Stimulated activated CD4-positive, alpha-beta T cell treated with anti-CD3 and anti-CD28 coated beads, TNF-alpha, amount 100 ng/mL, for 24 hours (primary cell): ENCODE measurements around the gene MRS2.
"Not testable (repeated sequence)": the region's sequence is repeated elsewhere in the genome, so short reads cannot be mapped to it uniquely, and the experiment has no call there.

Experiments
- DNase-seq, 3 experiments: peaks; one replicate each; pipeline ENCODE4 v3.0.0-alpha.2; 2020; ENCODE audit warnings: low read depth in 3 of 3

MRS2 gene

DNA sequence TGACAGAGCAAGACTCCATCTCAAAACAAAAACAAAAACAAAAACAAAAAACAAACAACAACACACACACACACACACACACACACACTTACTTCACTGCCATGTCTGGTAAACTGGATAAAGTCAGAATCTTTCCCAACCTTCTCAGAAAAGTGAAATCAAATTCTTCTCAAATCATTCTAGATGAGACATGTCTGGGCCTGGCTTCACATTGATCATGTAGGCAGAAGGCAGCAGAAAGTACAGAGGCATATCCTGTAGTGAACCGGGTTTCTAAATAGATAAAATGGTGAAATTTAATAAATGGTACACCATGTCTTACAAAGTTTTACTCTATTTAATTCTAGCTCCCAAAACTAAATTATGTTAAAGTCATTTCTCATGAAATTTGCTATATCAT lies 14.9 kb upstream of the MRS2 start:
- no peak for DNase-seq

- no peak for DNase-seq
Observed at GRCh38 chr6:24391208-24391607, 11.5 kb upstream of the MRS2 start.

DNA sequence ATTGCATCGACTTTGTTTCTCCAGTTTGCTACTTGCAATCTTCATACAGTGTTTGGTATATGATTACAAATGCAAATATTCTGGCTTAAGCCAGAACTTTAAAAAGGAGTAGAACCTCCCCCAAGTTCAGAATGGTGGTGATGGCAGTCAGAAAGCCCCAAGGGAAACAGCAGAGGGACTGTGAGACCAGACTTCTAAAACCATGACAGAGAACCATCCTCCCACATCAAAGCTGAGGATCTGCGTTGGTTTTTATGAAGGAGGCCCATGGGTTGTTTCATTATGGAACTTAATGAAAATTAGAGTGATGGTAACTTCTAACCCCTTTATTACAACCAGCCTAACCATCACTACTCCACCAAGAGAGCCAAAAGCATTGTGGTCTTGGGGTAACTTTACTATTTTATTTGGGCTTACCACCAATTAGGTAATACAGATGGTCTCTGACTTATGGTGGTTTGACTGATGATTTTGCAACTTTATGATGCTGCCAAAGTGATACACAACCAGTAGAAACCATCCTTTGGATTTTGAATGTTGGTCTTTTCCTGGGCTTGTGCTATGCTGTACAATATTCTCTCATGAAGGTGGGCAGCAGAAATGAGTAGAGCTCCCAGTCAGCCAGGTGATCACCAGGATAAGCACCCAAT lies 10.9 kb upstream of the MRS2 start:
- DNase-seq: no peak

GRCh38 chr6:24394061-24394779 lies 8.5 kb upstream of the MRS2 start:
- no peak for DNase-seq

DNA sequence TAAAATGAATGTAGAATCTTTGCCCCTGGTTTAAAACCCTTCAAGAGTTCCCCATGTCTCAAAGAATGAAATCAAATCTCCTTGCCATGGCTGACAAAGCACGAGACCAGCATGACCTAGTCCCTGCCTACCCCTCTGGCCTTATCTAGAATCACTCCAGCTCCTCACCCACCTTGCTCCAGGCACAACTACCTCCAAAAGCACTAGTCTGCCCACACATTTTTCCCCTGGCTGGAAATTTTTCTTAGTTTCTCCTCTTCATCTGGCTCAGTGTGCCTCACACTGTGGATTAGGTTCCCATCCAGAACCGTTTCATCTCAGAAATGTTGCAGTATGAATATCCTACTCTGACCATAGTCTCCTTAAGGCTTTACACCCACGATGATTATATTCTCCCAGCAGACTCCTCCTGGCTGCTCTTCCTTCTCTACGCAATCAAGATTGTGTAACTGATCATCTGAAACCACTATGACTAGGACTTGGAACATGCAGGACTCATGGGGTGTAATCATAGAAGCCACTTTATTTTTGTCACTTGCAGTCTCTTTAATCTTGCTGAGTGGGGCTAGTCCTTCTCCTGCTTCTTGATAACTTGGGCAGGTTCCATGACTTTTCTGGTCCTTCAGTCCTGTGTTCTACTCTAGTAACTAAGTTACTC lies 7.8 kb upstream of the MRS2 start:
- DNase-seq: no peak

GRCh38 chr6:24396824-24397223 lies 5.9 kb upstream of the MRS2 start:
- DNase-seq: no peak

DNA sequence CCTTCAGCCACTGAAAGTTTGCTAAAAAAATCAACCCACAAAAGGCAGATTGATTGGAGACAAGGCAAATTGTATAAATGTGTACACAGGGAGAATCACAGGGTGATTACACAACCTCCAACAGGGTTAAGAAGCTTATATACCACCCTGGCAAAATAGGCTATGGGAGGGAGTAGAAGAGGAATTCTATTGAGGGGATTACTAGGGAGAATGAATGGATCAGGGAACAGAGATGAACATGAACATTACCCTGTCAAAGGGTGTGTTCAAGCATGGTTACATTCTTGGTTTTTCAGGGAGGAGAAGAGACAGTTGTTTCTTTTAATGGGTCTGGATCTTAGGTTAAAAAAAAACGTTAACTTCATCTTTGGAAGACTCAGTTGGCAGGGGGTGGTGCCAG lies 5.1 kb upstream of the MRS2 start:
- DNase-seq: no peak

DNA sequence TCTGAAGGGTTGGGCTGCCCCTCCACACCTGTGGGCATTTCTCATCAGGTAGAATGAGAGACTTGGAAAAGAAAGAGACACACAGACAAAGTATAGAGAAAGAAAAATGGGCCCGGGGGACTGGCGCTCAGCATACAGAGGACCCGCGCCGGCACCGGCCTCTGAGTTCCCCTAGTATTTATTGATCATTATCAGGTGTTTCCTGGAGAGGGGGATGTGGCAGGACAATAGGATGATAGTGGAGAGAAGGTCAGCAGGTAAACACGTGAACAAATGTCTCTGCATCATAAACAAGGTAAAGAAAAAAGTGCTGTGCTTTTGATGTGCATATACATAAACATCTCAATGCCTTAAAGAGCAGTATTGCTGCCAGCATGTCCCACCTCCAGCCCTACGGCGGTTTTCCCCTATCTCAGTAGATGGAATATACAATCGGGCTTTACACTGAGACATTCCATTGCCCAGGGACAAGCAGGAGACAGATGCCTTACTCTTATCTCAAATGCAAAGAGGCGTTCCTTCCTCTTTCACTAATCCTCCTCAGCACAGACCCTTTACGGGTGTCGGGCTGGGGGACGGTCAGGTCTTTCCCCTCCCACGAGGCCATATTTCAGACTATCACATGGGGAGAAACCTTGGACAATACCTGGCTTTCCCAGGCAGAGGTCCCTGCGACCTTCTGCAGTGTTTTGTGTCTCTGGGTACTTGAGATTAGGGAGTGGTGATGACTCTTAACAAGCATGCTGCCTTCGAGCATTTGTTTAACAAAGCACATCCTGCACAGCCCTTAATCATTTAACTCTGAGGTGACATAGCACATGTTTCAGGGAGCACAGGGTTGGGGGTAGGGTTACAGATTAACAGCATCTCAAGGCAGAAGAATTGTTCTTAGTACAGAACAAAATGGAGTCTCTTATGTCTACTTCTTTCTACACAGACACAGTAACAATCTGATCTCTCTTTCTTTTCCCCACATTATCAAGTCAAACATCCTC lies 2.4 kb upstream of the MRS2 start:
- not testable (repeated sequence) for DNase-seq

- no peak for DNase-seq
Observed at GRCh38 chr6:24401458-24401857, 1.3 kb upstream of the MRS2 start.

DNA sequence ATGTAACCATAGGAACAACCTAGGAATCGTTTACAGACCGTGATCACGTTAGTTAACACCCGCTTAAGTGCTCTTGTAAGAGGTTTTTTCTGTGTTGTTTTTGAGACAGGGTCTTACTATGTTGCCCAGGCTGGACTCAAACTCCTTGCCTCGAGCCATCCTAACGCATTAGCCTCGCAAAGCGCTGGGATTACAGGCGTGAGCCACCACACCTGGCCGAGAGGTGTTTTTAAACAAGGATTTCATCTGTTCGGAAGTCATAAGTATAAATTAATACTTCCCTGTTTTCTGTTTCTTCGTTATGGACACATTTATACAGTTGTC lies 727 bp downstream of the MRS2 start:
- no peak for DNase-seq

DNA sequence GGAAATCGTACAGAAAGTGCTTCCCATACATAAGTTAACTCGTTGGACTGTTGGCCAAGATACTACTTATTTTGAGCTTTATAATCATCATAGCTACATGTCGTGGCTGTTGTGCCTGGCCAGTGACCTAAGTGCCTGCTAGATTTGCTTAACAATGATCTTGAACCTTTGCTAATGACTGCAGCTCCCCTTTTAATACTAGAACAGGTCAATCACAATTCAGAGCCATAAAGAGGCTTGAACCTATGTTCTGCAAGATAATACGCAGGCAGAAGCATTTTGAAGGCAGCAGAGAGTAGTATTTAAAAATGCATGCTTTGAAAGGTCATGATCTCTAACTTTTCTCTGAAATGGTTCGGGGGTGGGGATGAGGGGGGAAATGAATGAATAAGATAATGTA lies 2.5 kb downstream of the MRS2 start:
- DNase-seq: no peak

- DNase-seq: no peak
Observed at GRCh38 chr6:24408719-24409410, 6.1 kb downstream of the MRS2 start.

DNA sequence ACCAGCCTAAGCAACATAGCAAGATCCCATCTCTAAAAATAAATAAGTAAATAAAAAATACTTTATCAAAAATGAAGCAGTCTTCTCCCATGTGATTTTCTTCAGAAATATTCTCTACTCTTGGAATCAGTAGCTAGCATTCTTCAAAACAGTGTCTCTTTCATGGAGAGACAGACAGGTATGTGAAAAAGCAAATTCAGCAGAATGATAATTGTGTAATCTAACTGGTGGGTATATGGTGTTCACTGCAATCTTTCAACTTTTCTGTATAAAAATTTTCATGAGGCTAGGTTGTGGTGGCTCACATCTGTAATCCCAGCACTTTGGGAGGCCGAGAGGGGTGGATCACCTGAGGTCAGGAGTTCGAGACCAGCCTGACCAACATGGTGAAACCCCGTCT lies 7.9 kb downstream of the MRS2 start:
- DNase-seq: no peak

DNA sequence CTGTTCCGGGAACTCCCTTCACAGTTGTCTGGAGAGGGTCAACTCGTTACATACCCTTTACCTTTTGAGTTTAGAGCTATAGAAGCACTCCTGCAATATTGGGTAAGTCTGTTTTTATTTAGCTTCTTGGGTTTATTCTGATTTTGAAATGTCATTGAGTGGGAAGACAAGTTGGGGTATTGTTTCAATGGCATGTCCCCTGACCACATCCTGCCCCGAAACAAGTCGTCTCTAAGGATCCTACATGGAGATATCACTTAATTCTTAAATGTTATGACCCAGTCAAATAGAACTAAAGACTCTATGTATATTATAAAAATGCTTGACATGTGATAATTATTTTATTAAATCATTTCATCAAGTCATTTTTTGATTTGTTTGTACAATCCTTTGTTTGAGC lies 9.6 kb downstream of the MRS2 start:
- DNase-seq: no peak

DNA sequence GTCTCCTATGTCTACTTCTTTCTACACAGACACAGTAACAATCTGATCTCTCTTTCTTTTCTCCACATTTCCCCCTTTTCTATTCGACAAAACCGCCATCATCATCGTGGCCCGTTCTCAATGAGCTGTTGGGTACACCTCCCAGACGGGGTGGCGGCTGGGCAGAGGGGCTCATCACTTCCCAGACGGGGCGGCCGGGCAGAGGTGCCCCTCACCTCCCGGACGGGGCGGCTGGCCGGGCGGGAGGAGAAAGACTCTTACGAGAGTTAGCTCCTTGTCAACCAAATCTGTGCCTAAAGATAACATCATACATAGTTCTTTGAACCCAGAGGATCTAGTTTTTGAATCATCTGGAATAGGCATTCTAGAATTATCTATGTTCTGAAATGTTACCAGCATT lies 11.8 kb downstream of the MRS2 start:
- not testable (repeated sequence) for DNase-seq

- no peak for DNase-seq
Observed at GRCh38 chr6:24415753-24416152, 13.0 kb downstream of the MRS2 start.

DNA sequence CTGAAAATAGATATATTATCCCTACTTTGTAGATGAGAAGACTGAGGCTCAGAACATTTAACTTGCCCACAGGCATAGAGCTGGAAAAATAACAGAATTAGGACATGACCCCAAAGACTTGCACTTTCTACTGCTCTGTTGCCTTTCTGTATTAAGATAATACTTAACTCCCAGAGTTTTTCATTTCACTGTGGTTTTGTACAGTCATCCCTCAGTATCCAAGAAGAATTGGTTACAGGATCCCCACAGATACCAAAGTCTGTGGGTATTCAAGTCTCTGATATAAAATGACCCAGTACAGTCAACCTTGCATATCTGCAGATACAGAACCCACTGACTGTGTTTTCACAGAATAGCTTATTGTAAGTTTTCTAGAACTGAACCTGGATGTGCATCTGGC lies 16.8 kb downstream of the MRS2 start:
- DNase-seq: no peak

DNA sequence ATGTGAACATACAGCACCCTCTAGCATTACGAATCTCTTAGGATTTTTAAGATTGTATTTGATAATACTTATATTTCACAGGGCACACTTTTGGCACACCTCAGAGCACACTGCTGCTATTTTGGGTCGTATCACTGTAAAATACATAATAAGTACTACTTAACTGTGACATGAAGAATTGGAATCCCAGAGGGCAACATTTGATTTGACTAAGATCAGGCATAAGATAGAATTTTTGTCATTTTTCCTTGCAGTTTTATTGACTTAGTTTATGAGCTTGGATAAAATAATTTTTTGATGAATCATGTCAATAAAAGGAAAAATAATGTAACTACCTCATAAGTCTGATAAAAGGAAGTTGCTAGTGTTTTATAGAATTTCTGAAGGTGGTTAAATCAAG lies 22.4 kb downstream of the MRS2 start:
- DNase-seq: no peak

- DNase-seq: no peak
Observed at GRCh38 chr6:24426729-24427446, 24.2 kb downstream of the MRS2 start.

DNA sequence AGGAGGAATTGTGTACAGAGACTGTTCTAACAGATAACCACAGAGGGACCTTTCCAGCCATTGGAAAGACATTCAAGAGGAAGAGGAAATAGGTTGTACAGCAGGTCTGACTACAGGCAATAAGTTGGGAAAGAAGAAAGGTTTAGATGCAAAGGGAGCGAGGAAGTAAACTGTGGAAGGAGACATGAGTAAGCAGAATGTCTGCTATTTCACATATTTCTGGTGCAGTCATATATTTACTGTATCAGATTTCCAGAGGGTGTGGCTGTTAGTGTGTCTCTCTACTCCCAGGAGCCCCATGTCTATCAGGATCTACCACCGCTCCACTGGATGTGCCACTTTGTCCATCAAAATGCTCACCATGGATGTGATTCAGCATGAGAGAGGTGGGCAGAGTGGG lies 25.9 kb downstream of the MRS2 start:
- DNase-seq: no peak

- no peak for DNase-seq
Observed at GRCh38 chr6:24429146-24429545, 26.4 kb downstream of the MRS2 start.
